Measurements from ENCODE around the gene SVEP1.
A peak's percentile ranks its signal among the peaks of the same experiment; 100 is the strongest.
"Not testable (repeated sequence)": the region's sequence is repeated elsewhere in the genome, so short reads cannot be mapped to it uniquely, and the experiment has no call there.

Gene SVEP1

DNA sequence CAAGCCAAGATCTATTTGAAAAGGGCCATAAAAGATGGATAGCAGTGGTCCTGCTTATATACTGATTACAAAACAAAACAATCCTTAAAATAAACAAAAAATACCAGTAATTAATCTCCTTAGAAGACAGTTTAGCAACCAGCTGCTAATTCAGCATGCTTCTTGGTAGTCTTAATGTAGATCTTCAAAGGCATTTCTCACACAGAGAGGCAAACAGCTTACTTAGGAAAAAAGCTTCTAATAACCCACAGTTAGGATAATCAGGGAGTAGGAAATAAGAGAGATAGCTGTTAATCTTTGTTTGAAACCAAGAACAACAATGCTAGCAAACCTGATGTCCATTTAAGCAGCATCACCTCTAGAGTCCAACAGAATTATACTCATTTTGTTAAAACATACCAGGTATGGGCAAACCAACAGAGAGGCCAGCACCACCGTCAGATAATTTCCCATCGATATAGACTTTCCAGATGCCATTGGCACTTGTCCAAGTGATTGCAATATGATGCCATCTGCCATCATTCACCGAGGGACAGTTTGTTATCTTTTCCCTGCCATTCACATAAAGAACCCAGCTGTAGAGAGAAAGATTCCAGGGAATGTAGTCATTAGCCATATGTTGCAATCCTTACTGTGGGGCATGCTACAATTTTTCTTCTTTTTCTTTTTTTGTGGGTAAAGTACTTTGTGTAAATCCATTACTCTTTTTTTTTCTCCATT, 136.2 kb downstream of the SVEP1 start:
- no peak for DNase-seq

DNA sequence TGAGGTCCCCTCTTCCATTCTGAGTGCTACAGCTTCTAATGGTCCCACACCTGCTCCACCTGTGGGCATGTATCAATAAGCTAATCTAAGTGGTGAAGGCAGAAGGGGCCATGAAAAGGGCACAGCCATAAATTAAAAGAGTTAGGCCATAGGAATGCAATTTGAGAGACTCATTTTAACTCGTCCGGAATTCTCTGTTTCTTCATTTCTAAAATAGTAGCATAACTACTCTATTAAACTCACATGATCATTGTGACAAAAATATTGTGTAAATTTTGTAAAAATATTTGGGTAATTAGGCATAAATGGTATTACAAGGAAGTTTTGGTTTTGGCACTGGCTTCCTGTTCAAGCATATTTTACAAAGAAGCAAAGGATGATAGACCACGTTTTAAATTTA, 138.7 kb downstream of the SVEP1 start:
- no peak for DNase-seq

DNA sequence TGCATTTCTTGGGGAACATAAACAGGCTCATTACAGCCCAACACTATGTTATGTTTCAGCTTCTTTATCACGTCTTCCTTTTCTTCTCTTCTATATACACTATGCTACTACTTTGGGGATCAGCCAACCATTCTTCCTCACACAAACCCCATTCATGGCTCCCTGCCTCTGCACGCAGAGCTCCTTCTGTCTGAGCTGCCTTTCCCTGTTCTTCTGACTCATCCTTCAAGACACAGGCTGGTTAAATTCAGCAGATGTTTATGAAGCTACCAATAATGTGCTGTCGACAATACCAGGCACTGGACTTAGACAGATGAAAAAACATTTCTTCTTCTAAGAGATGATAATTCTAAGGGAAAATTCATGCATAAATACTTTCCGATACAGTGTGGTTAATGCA, 139.4 kb downstream of the SVEP1 start:
- DNase-seq = no peak

DNA sequence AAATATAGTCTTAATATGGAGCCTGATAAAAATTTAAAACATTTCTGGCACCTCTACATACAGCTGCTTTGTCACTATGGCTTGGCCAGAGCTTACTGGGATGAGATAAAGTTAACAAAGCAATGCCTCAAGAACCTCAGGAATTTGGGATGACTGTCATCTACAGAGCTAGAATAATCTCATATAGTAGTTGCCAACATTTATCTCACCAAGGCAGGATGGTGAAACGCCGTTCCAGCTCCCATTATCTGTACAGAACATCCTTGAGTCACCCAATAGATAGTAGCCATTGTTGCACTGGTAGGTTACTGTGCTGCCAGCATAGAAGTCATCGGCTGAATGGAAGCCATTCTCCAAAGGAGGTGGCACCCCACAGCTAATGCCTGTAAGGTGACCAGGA, 147.3 kb downstream of the SVEP1 start:
- no peak for DNase-seq

DNA sequence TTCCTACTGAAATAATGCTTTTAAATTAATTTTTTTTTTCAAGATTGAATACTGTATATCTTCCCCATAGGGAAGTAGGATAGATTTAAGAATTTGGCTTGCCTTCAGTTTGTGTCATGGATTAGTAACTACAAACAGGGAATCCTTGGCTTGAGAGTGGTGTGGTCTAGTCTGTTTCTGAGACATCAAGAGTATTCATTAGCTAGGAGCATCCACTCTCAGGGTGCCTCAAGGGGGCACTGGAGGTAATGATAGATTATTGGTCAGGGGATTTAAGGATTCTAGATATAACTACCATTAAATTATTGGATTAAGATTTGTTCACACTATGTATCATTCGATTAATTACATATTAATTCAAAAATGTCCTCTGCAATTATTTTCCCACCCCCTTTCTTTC, 150.1 kb downstream of the SVEP1 start:
- DNase-seq = no peak

DNA sequence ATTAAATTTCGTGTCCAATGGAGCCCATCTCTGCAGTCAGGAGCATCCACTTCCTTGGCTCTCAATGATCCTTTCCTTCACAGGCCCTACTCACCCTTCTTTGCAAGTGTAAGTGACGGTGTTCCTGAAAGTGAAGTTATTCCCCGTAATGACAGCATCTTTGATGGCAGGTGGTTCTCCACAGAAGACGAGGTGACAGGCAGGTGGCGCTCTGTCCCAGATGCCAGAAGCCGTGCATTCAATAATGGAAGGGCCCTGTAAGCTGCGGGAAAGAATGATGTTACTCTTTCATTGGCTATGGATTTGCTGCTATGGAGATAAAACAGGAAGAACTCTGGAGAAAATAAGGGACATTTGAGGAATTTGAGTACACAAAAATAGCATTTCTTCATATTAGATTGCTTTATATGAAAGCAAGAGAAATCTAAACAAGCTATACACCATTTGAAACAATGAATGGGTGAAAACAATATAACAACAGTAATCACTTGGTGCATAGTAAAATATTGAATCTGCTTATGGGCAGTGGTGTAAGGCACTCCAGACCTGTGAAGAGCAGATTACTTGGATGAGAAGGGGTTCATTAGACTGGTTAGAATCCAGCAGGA, 151.9 kb downstream of the SVEP1 start:
- DNase-seq = peak in 1 of 5 experiments; percentile 31

DNA sequence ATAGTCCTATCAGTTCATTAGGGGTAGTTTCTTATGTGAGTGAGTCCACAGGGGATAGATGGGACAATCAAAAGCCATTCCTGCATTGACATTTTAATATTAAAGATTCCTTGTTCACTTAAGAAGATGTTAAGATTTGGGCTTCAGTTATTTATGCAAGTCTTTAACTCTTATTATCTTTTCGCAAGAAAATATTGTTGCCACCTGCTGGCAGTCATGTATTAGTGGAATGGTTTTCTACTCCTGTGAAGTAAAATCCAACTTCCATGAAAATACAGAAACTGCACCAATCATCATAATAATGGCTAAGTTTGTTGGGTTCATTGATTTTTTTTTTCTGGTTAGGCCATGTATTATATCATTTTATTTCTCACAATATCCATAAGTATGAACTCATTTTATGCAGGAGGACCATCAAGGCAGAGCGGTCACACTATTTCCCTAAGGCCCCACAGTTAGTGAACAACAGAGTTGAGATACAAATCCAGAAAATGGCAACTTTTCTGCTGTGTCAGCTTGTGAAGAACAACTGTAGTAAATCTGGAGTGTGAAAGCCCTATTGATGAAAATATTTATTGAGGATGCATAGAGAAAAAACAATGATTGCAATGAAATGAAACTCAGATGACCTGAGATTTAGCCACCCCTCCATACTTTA, 153.4 kb downstream of the SVEP1 start:
- no peak for DNase-seq

DNA sequence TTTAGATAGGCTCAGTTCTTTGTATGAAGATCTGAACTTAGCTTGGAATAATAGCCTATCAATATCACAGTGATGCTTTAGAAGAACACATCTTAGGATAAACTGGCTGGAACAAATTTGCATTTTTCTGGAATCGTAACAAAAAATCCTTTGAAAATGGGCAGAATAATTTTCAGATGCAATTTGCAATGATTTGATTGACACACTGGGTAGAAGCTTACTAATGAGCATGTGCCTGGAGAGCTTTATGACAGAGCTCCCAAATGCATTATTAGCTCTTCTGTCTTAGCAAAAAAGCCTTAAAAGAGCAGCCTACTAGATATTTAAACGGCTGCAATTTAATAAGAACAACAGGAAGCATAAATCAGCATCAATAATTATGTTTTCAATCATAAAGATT, 165.1 kb downstream of the SVEP1 start:
- DNase-seq = no peak

DNA sequence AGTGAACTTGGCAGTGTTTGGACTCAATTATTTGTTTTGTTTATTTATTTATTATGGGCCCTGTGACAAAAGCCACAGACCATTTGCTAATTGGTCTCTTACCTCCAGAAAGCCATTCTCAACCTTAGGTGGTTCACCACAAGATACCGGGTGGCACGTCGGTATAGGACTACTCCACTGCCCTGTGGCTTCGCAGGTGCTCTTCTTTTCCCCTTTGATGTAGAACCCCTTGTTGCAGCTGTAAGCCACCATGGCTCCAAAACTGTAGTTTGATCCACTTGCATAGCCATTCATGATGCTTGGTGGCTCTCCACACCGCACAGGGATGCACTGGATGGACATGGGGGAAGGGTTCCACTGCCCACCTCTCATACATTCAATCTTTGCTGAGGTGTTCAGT, 168.6 kb downstream of the SVEP1 start:
- DNase-seq = no peak

DNA sequence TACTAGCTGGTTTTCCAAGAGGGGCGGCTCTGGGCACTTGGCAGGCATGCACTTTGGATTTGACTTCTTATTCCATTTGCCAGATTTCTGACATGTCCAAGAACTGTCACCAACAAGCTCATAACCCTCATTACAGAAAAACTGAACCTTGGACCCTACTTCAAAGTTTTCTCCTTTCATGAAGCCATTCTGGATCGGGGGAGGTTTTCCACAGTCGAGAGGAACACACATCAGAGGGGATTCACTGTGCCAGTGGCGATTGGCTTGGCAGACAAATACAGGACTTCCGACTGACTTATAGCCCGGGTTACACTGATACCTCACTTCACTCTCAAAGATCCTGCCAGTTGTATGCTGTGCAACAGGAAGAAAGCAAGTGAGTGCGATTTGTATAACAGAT, 170.9 kb downstream of the SVEP1 start:
- DNase-seq = no peak

DNA sequence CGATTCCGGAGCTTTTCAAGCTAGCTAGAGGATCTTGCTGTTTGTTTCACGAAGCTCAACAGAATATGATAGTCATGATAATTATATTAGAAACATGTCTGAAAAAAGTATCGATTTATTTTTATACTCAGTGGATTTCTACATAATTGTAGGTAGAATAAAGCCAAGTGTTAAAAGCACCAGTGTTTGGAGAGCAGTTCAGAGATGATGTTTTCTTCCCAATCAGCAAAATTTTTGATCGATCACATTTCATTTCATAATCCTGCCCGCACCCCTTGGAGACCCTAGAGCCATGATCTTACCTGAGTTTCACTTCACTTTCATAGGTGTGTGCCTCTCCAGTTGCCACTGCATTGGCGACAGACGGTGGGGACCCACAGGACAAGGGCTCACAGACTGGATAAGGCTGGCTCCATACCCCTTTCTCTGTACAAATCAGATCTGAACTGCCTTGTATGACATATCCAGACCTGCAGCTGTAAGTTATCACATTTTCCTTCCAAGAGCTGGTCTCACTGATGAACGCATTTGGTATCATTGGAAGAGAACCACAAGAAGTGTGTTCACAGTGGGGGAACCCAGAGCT, 173.6 kb downstream of the SVEP1 start:
- no peak for DNase-seq

DNA sequence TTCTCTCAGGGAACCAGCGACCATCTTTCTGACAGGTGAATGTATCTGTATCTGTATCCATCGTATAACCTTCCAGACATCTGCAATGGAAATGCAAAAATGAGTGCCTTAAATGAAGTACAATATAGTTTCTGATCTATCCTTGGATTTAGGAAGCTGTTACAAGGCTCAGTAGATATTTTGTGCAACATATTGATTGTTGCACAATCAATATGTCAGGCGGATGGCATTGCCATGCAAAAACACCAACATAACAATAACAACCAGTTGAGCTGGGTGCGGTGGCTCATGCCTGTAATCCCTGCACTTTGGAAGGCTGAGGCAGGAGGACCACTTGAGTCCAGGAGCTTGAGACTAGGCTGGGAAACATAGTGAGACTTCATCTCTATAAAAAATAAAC, 175.1 kb downstream of the SVEP1 start:
- no peak for DNase-seq

DNA sequence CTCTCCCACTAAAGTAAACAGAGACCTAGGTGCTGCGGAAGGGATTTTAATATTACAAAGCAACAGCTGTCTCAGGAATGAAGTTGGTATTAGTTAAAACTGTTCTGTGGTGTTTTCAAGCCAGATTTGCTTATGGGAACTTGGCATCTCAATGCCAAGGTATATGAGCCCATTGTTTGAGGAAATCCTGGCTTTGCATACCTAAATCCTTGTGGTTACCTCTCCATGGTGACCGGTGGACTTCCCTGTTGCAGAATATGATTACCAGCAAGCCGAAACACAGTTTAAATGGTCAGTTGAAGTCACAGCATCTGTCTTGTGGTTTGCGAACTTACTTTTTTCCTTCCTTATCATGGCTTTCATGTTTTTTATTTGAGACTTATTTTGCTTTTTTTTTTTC, 179.6 kb downstream of the SVEP1 start:
- no peak for DNase-seq

DNA sequence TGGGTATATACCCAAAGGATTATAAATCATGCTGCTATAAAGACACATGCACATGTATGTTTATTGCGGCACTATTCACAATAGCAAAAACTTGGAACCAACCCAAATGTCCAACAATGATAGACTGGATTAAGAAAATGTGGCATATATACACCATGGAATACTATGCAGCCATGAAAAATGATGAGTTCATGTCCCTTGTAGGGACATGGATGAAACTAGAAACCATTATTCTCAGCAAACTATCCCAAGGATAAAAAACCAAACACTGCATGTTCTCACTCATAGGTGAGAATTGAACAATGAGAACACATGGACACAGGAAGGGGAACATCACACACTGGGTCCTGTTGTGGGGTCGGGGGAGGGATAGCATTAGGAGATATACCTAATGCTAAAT, 180.5 kb downstream of the SVEP1 start:
- not testable (repeated sequence) for DNase-seq

DNA sequence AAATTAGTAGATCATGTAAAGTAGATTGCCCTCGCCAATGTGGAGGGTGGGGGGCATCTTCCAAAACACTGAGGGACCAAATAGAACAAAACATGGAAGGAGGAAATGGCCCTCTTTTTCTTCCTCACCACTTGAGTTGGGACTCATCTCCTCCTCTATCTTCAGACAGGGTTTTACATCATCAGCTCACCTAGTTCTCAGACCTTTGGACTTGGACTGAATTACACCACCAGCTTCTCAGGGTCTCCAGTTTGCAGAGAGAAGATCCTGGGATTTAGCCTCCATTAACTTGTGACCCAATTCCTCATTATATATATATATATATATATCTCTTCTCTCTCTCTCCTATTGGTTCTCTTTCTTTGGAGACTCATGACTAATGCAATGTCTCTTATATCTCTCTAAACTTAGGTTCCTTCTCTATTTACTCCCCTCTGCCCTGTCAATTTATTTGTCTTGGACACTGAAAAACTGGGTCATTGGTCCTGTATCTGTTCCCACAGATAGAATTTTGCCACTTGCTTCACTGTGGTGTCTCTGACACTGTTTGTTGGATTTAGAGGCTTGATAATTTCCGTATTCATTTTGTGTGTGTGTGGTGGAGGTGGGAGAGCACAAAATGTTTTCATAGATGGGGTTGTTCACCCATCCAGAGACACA, 187.6 kb downstream of the SVEP1 start:
- DNase-seq = no peak

DNA sequence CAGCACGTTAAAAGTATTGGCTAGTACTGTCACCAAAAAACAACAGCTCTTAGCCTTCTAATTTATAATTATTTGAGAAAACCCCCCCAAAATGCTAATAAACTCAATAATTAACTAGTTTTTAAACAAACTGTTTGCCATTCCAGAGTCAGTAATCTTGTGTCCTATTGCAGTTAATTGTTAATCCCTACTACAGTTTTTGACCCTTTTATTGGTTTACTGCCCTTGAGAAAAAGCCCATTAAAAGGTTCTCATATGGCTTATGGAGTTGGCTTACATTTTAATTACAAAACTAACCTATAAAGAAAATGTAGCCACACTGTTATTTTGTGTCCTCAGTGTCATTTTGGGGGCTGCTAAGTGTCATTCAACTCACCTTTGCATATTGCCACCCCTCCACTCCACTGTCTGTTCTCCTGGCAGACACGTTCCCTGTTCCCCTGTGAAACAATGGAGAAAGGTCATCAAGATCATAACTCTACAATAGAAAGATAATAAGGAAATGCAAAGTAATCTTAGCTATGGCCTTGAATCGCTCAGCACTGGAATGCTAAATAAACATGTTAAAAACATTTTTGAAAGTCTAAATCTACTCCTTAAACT, 190.3 kb downstream of the SVEP1 start:
- no peak for DNase-seq

DNA sequence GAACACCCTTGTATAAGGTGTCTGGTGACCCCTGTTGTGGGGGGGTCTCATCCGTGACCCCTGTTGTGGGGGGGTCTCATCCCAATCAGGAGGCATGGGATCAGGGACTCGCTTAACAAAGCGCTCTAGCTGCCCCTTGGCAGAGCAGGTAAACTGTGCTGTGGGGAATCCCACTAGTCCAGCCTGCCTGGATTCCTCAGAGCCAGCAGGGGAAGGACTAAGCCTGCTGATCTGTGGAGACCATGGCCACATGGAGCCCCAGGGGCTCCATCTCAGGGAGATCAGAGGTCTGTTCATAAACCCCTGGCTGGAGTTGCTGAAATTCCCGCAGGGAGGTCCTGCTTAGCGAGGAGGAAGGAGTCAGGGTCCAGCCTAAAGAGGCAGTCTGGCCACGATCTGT, 196.1 kb downstream of the SVEP1 start:
- DNase-seq = no peak

DNA sequence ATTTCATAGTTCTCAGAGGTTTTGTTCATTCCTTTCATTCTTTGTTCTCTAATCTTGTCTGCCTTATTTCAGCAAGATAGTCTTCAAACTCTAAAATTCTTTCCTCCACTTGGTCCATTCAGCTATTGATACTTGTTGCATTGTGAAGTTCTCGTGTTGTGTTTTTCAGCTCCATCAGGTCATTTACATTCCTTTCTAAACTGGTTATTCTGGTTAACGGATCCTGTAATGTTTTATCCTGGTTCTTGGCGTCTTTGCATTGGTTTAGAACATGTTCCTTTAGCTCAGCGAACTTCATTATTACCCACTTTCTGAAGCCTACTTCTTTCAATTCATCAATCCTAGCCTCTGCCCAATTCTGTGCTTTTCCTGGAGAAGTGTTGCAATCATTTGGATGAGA, 196.8 kb downstream of the SVEP1 start:
- DNase-seq = no peak

DNA sequence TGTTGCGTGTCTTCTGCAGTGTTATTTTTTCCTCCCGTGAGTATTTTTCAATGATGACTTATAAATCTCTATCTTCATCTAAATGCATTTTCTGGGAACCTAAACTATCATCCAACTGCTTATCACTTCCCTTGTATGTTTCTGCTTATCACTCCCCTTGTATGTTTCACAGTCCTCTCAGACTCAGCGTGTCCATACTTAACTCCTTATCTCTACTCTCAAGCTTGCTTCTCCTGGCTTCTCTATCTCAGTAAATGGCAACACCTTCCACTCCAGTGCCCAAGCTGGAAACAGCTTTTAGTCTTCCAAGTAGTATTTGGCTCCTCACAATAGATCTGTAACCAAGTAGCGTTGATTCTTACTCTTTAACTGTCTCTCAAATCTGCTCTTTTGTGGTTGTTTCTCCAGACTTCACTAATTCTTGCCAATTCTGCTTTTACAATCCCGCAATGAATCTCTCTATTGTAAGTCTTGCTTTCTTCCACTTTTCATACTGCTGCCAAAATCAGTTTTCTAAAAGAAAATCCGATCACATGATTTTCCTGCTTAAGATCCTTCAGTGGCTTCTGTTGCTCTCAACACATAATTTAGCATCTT, 208.0 kb downstream of the SVEP1 start:
- DNase-seq = no peak

DNA sequence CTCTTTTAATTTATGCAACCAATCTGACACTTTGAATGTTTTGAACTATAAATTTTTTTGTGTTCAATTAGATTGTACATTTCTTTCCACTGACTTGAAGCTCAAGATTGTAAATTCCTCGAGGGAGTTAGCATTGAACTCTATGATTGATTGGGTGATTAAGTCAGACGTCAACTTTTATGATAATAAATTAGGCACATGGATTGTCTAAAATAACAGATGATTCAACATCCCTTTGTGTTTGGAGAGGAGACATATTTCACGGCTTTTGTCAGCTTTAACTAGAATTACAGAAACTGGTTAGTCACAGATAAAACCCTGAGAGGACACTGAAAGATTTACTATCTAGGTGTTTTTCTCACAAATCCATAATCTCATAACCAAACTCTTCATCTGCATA, 209.2 kb downstream of the SVEP1 start:
- no peak for DNase-seq

DNA sequence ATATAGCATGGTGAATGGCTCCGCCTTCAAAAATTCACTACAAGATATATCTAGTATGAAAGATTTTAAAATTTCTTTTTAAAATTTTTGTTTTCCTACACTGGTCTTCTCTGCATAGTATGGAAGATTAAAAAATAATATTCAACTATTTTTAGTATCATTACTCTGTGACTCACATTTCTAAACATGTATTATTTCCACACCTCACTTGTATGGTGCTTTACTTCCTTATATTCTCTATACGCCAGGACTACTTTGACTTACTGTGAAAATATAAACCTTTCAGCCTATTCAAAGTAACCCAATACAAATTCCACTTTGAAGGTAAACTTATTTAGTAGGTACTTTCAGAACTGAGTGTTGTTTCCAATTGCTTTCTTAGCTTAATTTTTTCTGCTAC, 215.1 kb downstream of the SVEP1 start:
- DNase-seq = no peak

DNA sequence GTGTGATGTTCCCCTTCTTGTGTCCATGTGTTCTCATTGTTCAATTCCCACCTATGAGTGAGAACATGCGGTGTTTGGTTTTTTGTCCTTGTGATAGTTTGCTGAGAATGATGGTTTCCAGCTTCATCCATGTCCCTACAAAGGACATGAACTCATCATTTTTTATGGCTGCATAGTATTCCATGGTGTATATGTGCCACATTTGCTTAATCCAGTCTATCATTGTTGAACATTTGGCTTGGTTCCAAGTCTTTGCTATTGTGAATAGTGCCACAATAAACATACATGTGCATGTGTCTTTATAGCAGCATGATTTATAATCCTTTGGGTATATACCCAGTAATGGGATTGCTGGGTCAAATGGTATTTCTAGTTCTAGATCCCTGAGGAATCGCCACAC, 220.5 kb downstream of the SVEP1 start:
- not testable (repeated sequence) for DNase-seq

DNA sequence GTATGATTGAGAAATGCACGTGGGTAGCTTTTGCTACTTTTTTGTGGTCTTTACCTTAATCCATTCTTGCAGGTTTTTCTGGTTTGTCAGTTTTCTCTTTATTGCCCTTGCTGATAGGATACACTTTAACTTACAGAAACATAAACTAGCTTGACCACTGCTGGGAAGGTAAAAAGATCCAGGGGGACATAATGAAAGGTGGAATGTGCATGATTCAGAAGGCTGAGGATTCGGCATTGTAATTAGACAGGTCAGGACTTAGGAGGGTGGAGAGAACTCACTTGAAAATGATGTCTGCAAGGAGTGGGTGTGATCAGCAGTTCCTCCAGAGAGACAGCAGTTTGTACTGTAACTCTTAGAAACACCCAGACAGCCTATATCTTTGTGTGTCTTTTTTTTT, 222.0 kb downstream of the SVEP1 start:
- DNase-seq = no peak

Measured in T-helper 2 cell (primary cell).